COLO668 (cell line): Measurements from ENCODE around the gene KCTD5.

Experiments used
- DNase-seq: peaks from one replicate; lab custom pipeline; 2025; ENCODE audit not compliant: unreplicated experiment; lab: John Stamatoyannopoulos, UW

KCTD5 gene

GRCh38 chr16:2708955-2709587 lies 26.7 kb downstream of the KCTD5 start:
- no peak for DNase-seq

- no peak for DNase-seq
These were observed 27.3 kb downstream of the KCTD5 start for GRCh38 chr16:2709588-2709984.

- no peak for DNase-seq
These were observed 27.8 kb downstream of the KCTD5 start for GRCh38 chr16:2710021-2710710.

GRCh38 chr16:2710711-2711231 lies 28.4 kb downstream of the KCTD5 start:
- DNase-seq, result no peak

GRCh38 chr16:2711370-2712062 lies 29.2 kb downstream of the KCTD5 start:
- DNase-seq, result no peak

GRCh38 chr16:2712063-2712441 lies 29.7 kb downstream of the KCTD5 start:
- DNase-seq, result no peak

GRCh38 chr16:2712546-2712945 lies 30.2 kb downstream of the KCTD5 start:
- no peak for DNase-seq

- peak; percentile 8 for DNase-seq
These were observed 31.2 kb downstream of the KCTD5 start for GRCh38 chr16:2713523-2713922.

GRCh38 chr16:2713985-2714774 lies 31.9 kb downstream of the KCTD5 start:
- DNase-seq, result peak; percentile 92

GRCh38 chr16:2715064-2715463 lies 32.7 kb downstream of the KCTD5 start:
- DNase-seq, result peak; percentile 32

- DNase-seq, result peak; percentile 55
These were observed 33.2 kb downstream of the KCTD5 start for GRCh38 chr16:2715519-2715918.

- no peak for DNase-seq
These were observed 33.9 kb downstream of the KCTD5 start for GRCh38 chr16:2715966-2716885.

- DNase-seq, result no peak
These were observed 34.6 kb downstream of the KCTD5 start for GRCh38 chr16:2716948-2717347.

- no peak for DNase-seq
These were observed 35.3 kb downstream of the KCTD5 start for GRCh38 chr16:2717383-2718263.

GRCh38 chr16:2719328-2720063 lies 37.2 kb downstream of the KCTD5 start:
- peak; percentile 53 for DNase-seq

- DNase-seq, result no peak
These were observed 37.7 kb downstream of the KCTD5 start, which contains the start of gene PRSS27 for GRCh38 chr16:2720064-2720457. PRSS27 (minus strand) TSS chr16:2720224; CDS start chr16:2720160, 64 bp downstream.

GRCh38 chr16:2720719-2721633 lies 38.7 kb downstream of the KCTD5 start:
- DNase-seq, result peak; percentile 94
